ENCODE data around the gene RILP.

- no peak for TF ChIP-seq NFRKB (IDR thresholded peaks at IDR 0.05)
- TF ChIP-seq FOXK2 (IDR thresholded peaks at IDR 0.05), result no peak
- TF ChIP-seq SP1 (IDR thresholded peaks at IDR 0.05), result no peak
- no peak for TF ChIP-seq SUZ12 (IDR thresholded peaks at IDR 0.05)
- no peak for TF ChIP-seq TARDBP (IDR thresholded peaks at IDR 0.05)
- TF ChIP-seq HDGF (IDR thresholded peaks at IDR 0.05; ENCODE audit: borderline replicate concordance), result no peak
- TF ChIP-seq PKNOX1 (IDR thresholded peaks at IDR 0.05), result no peak
- TF ChIP-seq FOXM1 (IDR thresholded peaks at IDR 0.05; ENCODE audit: borderline replicate concordance), result no peak
Observed at GRCh38 chr17:1646199-1646875, 3.3 kb downstream of the RILP start.

All from HEK293T (cell line).